ENCODE results near the gene ANKRD33B.

GRCh38 chr5:10678244-10678643 is 114.4 kb downstream of the ANKRD33B start:
- TF ChIP-seq, protein P1, sequence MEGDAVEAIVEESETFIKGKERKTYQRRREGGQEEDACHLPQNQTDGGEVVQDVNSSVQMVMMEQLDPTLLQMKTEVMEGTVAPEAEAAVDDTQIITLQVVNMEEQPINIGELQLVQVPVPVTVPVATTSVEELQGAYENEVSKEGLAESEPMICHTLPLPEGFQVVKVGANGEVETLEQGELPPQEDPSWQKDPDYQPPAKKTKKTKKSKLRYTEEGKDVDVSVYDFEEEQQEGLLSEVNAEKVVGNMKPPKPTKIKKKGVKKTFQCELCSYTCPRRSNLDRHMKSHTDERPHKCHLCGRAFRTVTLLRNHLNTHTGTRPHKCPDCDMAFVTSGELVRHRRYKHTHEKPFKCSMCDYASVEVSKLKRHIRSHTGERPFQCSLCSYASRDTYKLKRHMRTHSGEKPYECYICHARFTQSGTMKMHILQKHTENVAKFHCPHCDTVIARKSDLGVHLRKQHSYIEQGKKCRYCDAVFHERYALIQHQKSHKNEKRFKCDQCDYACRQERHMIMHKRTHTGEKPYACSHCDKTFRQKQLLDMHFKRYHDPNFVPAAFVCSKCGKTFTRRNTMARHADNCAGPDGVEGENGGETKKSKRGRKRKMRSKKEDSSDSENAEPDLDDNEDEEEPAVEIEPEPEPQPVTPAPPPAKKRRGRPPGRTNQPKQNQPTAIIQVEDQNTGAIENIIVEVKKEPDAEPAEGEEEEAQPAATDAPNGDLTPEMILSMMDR (IDR thresholded peaks at IDR 0.05): no peak
- TF ChIP-seq POLR2A (IDR thresholded peaks at IDR 0.05) (no peak), EP300 (IDR thresholded peaks at IDR 0.05) (no peak)

Measured in tibial nerve (tissue), 4 donors.